GM21619 (cell line): Measurements from ENCODE around the gene TMUB2.

Experiments used
- ATAC-seq: cut with Tn5 transposase; IDR thresholded peaks from one replicate; pipeline ENCODE4 v1.9.1; 2021; ENCODE audit not compliant: unreplicated experiment

The TMUB2 gene

GRCh38 chr17:44176671-44177501 lies 9.9 kb upstream of the TMUB2 start:
- ATAC-seq = no peak

GRCh38 chr17:44177640-44178039 lies 9.1 kb upstream of the TMUB2 start:
- no peak for ATAC-seq

DNA sequence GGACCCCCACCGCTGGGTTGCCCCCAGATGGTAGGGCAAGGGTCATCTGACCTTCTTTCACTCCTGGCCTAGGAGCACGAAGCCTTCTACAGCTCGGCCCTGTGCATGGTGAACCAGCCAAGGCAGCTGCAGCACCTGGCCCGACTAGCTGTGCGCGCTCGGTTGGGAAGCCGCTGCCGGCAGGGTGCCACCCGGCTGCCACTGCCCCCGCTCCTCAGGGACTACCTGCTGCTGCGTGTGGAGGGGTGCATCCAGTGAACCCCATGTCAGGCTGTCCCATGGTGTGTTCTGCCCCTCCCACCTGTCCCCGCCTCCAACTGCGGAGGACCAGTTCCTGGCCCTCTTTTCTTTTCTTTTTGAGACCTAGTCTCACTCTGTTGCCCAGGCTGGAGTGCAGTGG lies 8.6 kb upstream of the TMUB2 start:
- no peak for ATAC-seq

- no peak for ATAC-seq
Observed at GRCh38 chr17:44183024-44183423, 3.7 kb upstream of the TMUB2 start.

- ATAC-seq = no peak
Observed at GRCh38 chr17:44184212-44184810, 2.5 kb upstream of the TMUB2 start.

DNA sequence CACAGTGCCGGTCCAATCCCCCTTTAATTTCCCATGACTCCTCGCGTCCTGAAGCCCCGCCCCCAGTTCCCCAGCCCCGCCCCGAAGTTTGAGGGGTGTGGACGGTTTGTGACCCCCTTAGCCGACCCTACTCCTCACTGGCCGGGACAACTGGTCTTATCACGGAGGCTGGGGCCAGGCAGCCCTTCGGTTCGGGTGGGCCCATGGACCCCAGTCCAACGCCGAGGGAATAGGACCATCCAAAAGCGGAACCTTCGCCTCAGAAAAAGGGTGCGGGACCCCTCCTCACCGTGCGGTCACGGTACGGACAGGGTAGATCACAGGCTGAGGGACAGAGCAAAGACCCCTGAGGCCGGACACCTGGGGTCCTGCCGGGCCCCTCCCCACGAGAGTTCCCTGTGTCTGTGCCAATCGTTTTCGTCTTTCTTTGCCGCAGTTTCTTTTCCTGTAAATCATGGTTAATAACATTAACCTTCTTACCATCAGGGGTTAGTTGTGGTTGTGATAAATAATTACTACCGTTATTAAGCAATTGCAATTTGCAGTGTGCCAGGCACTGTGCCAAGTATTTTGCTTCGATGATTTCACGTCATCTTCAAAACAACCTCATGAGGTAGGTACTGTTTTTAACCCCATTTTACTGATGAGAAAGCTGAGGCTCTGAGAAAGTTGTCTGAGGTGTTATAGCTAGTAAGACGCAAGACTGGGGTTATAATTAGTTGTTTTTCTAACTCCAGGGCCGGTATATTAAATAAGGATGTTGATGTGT lies 543 bp downstream of the TMUB2 start:
- ATAC-seq = peak; percentile 39

DNA sequence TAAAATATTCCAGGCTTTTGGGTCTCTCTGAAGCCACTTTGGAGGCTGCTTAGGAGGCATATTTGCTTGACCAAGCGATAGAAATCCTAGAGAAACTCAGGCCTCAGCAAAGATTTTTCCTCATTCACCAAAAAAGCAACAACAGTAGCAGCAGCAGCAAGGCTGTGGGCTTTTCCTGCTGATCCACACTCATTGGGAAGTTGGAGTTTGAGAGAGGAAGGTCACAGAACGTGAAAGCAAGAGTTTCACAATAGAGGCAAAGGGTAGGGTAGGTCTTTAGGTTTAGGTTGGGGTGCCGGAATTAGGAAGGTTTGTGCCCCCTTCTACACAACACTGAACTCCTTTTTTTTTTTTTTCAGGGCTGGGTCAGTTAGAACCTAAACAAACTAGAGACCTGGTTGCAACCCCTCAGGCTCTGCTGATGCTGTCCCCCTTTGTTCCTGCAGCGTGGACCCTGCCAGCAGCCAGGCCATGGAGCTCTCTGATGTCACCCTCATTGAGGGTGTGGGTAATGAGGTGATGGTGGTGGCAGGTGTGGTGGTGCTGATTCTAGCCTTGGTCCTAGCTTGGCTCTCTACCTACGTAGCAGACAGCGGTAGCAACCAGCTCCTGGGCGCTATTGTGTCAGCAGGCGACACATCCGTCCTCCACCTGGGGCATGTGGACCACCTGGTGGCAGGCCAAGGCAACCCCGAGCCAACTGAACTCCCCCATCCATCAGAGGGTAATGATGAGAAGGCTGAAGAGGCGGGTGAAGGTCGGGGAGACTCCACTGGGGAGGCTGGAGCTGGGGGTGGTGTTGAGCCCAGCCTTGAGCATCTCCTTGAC lies 2.0 kb downstream of the TMUB2 start:
- no peak for ATAC-seq

DNA sequence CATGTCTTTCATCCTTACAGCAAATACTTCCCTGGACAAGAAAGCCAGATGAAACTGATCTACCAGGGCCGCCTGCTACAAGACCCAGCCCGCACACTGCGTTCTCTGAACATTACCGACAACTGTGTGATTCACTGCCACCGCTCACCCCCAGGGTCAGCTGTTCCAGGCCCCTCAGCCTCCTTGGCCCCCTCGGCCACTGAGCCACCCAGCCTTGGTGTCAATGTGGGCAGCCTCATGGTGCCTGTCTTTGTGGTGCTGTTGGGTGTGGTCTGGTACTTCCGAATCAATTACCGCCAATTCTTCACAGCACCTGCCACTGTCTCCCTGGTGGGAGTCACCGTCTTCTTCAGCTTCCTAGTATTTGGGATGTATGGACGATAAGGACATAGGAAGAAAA lies 3.7 kb downstream of the TMUB2 start:
- ATAC-seq = no peak

GRCh38 chr17:44191369-44191768 lies 4.6 kb downstream of the TMUB2 start:
- ATAC-seq = no peak

- ATAC-seq = no peak
Observed at GRCh38 chr17:44191941-44192496, 5.2 kb downstream of the TMUB2 start.

GRCh38 chr17:44192750-44193149 lies 6.0 kb downstream of the TMUB2 start:
- ATAC-seq = no peak

DNA sequence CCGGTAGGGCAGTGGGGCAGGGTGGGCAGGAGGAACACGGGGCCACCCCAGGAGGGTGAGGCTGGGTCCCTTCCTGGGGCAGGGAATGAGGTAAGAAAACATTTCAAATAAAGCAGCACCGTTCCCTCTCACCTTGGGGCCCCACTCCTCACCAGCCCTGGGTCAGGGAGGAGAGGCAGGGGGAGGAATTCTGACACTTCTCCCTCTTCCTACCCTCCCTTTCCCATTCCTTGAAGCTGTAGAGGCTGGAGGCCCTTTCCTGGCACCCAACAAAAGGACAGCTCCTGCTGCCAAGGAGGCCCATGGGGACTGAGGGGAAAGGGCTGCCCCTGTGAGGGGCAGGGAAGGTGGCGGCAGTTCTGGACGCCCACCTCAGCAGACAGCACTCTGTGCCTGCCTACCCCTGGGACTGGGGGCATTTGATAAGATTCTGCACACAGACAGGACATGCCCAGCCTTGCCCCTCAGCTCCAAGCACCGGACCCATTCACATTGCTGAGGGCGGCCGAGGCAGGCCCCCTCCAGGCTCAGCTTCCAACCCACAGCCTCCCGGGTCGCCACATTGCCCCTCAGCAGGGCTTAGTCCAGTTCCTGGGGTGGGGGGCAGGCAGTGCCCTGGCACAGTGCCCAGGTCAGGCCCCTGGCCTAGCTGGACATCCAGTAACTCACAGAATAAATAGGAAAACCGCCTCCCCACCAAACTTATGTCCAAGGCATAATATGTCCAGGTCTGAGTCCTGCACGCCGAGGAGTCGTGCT lies 6.7 kb downstream of the TMUB2 start:
- ATAC-seq = no peak

GRCh38 chr17:44197107-44197506 lies 10.3 kb downstream of the TMUB2 start:
- no peak for ATAC-seq

DNA sequence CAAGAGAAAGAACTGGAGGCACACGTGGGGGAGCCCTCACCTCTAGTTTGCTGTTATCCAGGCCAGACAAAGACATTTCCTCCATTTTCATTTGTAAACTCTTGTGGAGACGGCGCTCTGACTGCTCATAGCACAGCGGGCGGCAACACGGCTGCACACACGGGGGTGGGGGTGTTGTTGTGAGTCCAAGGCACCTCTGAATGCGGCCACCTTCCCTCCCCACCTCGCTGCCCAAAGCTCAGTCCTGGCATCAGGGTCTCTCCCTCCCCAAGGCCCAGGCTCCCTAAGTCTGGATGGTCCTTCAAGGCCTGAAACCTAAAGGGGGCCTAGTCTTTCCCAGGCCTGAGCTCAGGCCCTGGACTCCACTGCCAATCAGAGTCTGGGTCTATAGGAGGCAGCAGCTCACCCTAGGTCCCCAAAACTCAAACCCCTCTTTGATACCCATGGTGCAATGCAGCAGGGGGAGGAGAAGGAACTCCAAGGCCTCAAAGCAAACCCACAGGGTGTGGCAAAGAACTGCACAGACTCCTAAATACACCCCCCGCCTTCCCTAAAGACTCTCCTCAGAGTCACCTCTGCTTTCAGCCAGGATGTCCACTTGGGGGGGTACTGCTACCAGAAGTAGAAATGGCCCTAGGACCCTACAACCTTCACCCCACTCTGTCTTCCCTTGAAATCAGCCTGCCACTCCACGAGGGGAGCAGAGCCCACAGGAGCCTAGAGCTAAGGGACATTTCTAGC lies 11.4 kb downstream of the TMUB2 start:
- no peak for ATAC-seq

GRCh38 chr17:44198721-44199552 lies 12.2 kb downstream of the TMUB2 start:
- peak; percentile 20 for ATAC-seq

DNA sequence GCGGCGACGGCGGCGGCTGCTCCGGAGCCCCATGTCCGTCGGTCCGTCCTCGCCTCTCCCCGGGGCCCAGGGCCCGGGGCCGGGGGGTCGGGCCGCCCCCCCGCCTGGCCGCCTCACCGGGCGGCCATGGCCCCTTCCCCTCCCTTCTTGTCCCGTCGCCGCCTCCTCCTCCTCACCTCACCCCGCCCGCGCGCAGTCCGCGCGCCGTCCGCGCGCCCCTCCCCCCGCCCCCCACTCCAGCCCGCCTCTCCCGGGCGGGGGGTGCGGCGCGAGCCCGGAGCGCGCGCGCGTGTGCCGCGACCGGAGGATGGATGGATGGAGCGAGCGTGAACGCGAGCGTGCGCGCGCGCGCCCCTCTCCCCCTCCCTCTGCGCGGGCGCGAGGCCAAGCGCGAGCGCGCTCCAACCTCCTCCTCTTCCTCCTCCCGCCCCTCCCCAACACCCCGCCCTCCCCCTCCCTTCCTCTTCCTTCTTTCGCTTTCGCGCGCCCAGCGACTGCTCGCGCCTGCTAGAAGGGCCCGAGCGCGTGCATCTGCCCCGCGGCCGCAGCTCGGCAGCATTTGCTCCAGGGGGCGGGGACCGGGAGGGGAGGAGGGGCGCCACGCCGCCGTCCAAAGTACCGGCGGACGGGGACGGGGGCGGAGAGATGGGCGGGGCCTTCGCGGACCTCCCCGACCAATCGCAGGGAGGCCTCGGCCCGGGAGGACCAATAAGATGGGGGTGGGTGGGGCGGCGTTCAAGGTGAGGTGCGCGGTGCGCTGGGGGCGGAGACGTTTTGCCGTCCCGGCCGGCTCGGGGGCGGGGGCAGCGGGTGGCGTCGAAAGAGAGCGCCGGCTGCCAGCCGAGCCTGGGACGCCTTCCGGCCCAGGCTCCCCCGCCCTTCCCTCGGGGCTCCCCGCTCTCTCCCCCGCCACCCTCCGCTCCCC lies 13.0 kb downstream of the TMUB2 start, which contains the start of gene ATXN7L3:
Gene ATXN7L3 (minus strand): TSS at position 332 of the 925 bp plus-strand sequence. CDS start 1,814 bp downstream, outside the sequence.
- peak; percentile 57 for ATAC-seq

DNA sequence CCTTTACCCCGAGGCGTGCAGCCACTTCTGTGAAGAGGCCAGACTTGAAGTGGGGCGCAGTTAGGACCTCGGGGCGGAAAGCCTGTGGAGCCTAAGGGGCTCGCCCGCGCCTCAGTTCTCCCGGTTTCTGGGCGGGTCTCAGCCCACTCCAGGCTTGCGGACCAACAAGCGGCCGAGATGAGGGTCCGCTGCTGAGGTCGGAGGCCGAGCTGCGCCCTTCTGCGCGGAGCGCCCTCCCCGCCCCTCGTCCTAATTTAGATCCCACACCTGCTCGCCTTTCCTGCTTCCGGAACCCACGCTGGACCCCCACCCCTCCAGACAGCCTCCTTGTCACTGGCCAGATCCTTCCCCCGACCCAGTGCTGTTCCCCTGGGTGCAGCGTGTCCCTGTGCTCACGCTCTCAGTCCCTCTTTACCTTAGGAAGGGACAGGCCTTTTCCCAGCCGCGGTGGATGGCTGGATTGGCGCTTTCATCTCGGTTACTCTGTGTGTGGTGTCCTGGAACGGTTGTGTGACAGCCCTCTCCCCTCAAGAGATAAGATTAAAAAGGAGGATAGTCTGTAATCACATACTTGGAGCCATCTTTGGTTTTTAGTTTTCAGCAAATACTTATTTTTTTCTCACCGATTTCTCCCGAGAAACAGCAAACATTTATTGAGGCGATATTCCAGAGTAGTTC lies 13.8 kb downstream of the TMUB2 start:
- ATAC-seq = peak; percentile 11
